H1 (cell line): ENCODE measurements around the gene CCDC121. TPM values are rescaled to one million over a fixed set of nuclear protein-coding genes. Genes with fewer than 3 reads are reported as not detected.

ENCODE experiments used
- CTCF ChIA-PET: fragments of 300-600 bp; sonication (Branson Sonifier 250); formaldehyde crosslinking; loops from one replicate; lab custom pipeline; 2021; ENCODE audit not compliant: partially characterized antibody; lab: Charles Lee
- POLR2A ChIA-PET: fragments of 300-600 bp; sonication (Branson Sonifier 250); formaldehyde crosslinking; loops from one replicate; lab custom pipeline; 2021; ENCODE audit warnings: inconsistent platforms; ENCODE audit not compliant: partially characterized antibody; lab: Charles Lee
- DNase-seq, 2 experiments: peaks; one replicate each; pipeline versions ENCODE4 v3.0.0 to v3.0.0-alpha.2; 2010 to 2022; ENCODE audit warnings: low spot score in 2 of 2, low read depth in 1 of 2, mixed read lengths in 1 of 2
- FAIRE-seq: peaks from 2 replicates; lab custom pipeline; 2011; peaks lifted over from hg19 to GRCh38; lab: Jason Lieb, UNC
- H2AFZ ChIP-seq: 2 replicates; pipeline ENCODE4 v1.8.1; 2012; ENCODE audit warnings: low read length, inconsistent platforms
- H2AK5ac ChIP-seq: 2 replicates; pipeline ENCODE4 v1.6.1; 2013; ENCODE audit warnings: low read depth, low read length
- H2BK120ac ChIP-seq: replicated peaks from 2 replicates; pipeline ENCODE3; 2013; ENCODE audit warnings: low read depth, low read length, inconsistent platforms
- H2BK12ac ChIP-seq: 2 replicates; pipeline ENCODE4 v1.6.1; 2013; ENCODE audit warnings: low read depth, low read length
- H2BK15ac ChIP-seq: 2 replicates; pipeline ENCODE4 v1.6.1; 2013; ENCODE audit warnings: low read length
- H2BK20ac ChIP-seq: 2 replicates; pipeline ENCODE4 v1.6.1; 2013; ENCODE audit warnings: low read length
- H2BK5ac ChIP-seq: 2 replicates; pipeline ENCODE4 v1.6.1; 2013; ENCODE audit warnings: low read depth, low read length
- H3K14ac ChIP-seq: 2 replicates; pipeline ENCODE4 v1.6.1; 2013; ENCODE audit warnings: inconsistent platforms; ENCODE audit not compliant: insufficient read length
- H3K18ac ChIP-seq: 2 replicates; pipeline ENCODE4 v1.6.1; 2013; ENCODE audit warnings: low read length; ENCODE audit errors: extremely low read depth
- H3K23ac ChIP-seq: 2 replicates; pipeline ENCODE4 v1.6.1; 2013; ENCODE audit warnings: inconsistent platforms; ENCODE audit not compliant: insufficient read length
- H3K23me2 ChIP-seq: 2 replicates; pipeline ENCODE4 v1.6.1; 2013; ENCODE audit warnings: low read depth, low read length
- H3K27ac ChIP-seq: 2 replicates; pipeline ENCODE4 v1.6.1; 2011; ENCODE audit warnings: low read depth, low read length, inconsistent platforms
- H3K27me3 ChIP-seq, 4 experiments: replicated peaks in 1 of 4; 1 replicate in 1 of 4; 2 replicates in 3 of 4; pipeline versions ENCODE4 v1.6.1 to v1.8.1; 2011 to 2013; ENCODE audit warnings: low read length in 3 of 4, mild to moderate bottlenecking in 3 of 4, inconsistent platforms in 2 of 4, mixed read lengths in 2 of 4, moderate library complexity in 1 of 4; ENCODE audit not compliant: control insufficient read depth in 3 of 4, insufficient read depth in 3 of 4; ENCODE audit errors: extremely low read depth in 1 of 4
- H3K36me3 ChIP-seq, 4 experiments: 2 replicates each; pipeline versions ENCODE4 v1.6.1 to v1.8.1; 2011 to 2013; ENCODE audit warnings: mild to moderate bottlenecking in 4 of 4, low read length in 3 of 4, moderate library complexity in 2 of 4, control low read depth in 1 of 4, inconsistent platforms in 1 of 4; ENCODE audit not compliant: insufficient read depth in 4 of 4, control insufficient read depth in 2 of 4
- H3K4ac ChIP-seq: replicated peaks from 2 replicates; pipeline ENCODE3; 2013; ENCODE audit warnings: low read length, low read depth, mixed read lengths, inconsistent platforms; ENCODE audit not compliant: insufficient read length
- H3K4me1 ChIP-seq, 4 experiments: replicated peaks in 1 of 4; 1 replicate in 1 of 4; 2 replicates in 3 of 4; pipeline versions ENCODE4 v1.6.1 to v1.8.1; 2011 to 2013; ENCODE audit warnings: low read length in 3 of 4, inconsistent platforms in 2 of 4, mixed read lengths in 1 of 4; ENCODE audit not compliant: insufficient read depth in 4 of 4, control insufficient read depth in 3 of 4
- H3K4me2 ChIP-seq, 2 experiments: 2 replicates each; pipeline versions ENCODE4 v1.6.1 to v1.8.1; 2011 to 2013; ENCODE audit warnings: low read depth in 2 of 2, low read length in 2 of 2, control low read depth in 1 of 2, inconsistent platforms in 1 of 2, mild to moderate bottlenecking in 1 of 2; ENCODE audit not compliant: insufficient read depth in 1 of 2
- H3K4me3 ChIP-seq, 4 experiments: fragments of 200-600, 300-600 bp in 1 of 4; sonication (generic), shearing (Covaris generic), sonication (Bioruptor Twin) in 1 of 4; 2 replicates each; pipeline versions ENCODE4 v1.5.1 to v1.8.1; 2011 to 2016; ENCODE audit warnings: low read length in 4 of 4, low read depth in 3 of 4, control low read depth in 2 of 4, inconsistent platforms in 2 of 4, mild to moderate bottlenecking in 2 of 4, mixed read lengths in 1 of 4, moderate library complexity in 1 of 4; ENCODE audit not compliant: insufficient read depth in 2 of 4; ENCODE audit errors: extremely low read depth in 1 of 4
- H3K56ac ChIP-seq: replicated peaks from 2 replicates; pipeline ENCODE3; 2013; ENCODE audit warnings: low read depth, mild to moderate bottlenecking, mixed read lengths, low read length, inconsistent platforms; ENCODE audit not compliant: insufficient read length
- H3K79me1 ChIP-seq: 2 replicates; pipeline ENCODE4 v1.6.1; 2013; ENCODE audit warnings: low read depth, low read length, control low read depth
- H3K79me2 ChIP-seq, 2 experiments: 2 replicates each; pipeline versions ENCODE4 v1.6.1 to v1.8.1; 2012 to 2013; ENCODE audit warnings: low read length in 2 of 2, mild to moderate bottlenecking in 2 of 2, inconsistent platforms in 1 of 2; ENCODE audit not compliant: insufficient read depth in 2 of 2, control insufficient read depth in 1 of 2
- H3K9ac ChIP-seq, 4 experiments: replicated peaks in 1 of 4; 1 replicate in 1 of 4; 2 replicates in 3 of 4; pipeline versions ENCODE4 v1.6.1 to v1.8.1; 2011 to 2013; ENCODE audit warnings: low read depth in 3 of 4, low read length in 3 of 4, control low read depth in 2 of 4, mild to moderate bottlenecking in 2 of 4, moderate library complexity in 2 of 4, inconsistent platforms in 1 of 4; ENCODE audit errors: extremely low read depth in 1 of 4
- H3K9me3 ChIP-seq, 2 experiments: 2 replicates each; pipeline versions ENCODE4 v1.6.1 to v1.8.1; 2012 to 2013; ENCODE audit warnings: mild to moderate bottlenecking in 2 of 2, moderate library complexity in 2 of 2, control low read depth in 1 of 2, inconsistent platforms in 1 of 2, low read depth in 1 of 2, low read length in 1 of 2, mixed read lengths in 1 of 2; ENCODE audit not compliant: insufficient read depth in 2 of 2
- H4K20me1 ChIP-seq, 2 experiments: replicated peaks in 1 of 2; 2 replicates each; pipeline versions ENCODE3 to v1.8.1; 2011 to 2013; ENCODE audit warnings: inconsistent platforms in 2 of 2, low read length in 2 of 2, mild to moderate bottlenecking in 1 of 2; ENCODE audit not compliant: insufficient read depth in 2 of 2, control insufficient read depth in 1 of 2
- H4K5ac ChIP-seq: 2 replicates; pipeline ENCODE4 v1.6.1; 2013; ENCODE audit warnings: low read length, low read depth, mixed read lengths, inconsistent platforms; ENCODE audit not compliant: insufficient read length
- H4K8ac ChIP-seq: 2 replicates; pipeline ENCODE4 v1.8.0; 2013; ENCODE audit warnings: mild to moderate bottlenecking, moderate library complexity, low read length, inconsistent platforms; ENCODE audit not compliant: insufficient read depth; ENCODE audit errors: extremely low read depth
- H4K91ac ChIP-seq: replicated peaks from 2 replicates; pipeline ENCODE3; 2013; ENCODE audit warnings: low read length, mixed read lengths, inconsistent platforms; ENCODE audit not compliant: insufficient read length
- BCL11A ChIP-seq, 2 experiments: IDR thresholded peaks; one replicate each; pipeline ENCODE4 v1.6.1; 2011; ENCODE audit warnings: low read depth in 2 of 2, low read length in 2 of 2, mild to moderate bottlenecking in 2 of 2
- CTCF ChIP-seq, 3 experiments: IDR thresholded peaks; 1 replicate in 2 of 3; 2 replicates in 1 of 3; pipeline versions ENCODE4 v1.5.1 to v1.6.1; 2011; ENCODE audit warnings: low read length in 3 of 3, mild to moderate bottlenecking in 3 of 3, inconsistent platforms in 2 of 3, low read depth in 1 of 3, moderate library complexity in 1 of 3; ENCODE audit not compliant: insufficient read depth in 1 of 3; ENCODE audit errors: control extremely low read depth in 1 of 3
- GABPA ChIP-seq: IDR thresholded peaks from 2 replicates; pipeline ENCODE4 v1.6.1; 2011; ENCODE audit warnings: mild to moderate bottlenecking, low read length, moderate library complexity, borderline replicate concordance; ENCODE audit not compliant: insufficient read depth
- HDAC6 ChIP-seq: IDR thresholded peaks from one replicate; pipeline ENCODE4 v1.7.1; 2012; ENCODE audit warnings: low read depth, mild to moderate bottlenecking, inconsistent platforms, low read length, moderate library complexity
- MAFK ChIP-seq: IDR thresholded peaks from 2 replicates; pipeline ENCODE4 v1.6.1; 2012; ENCODE audit warnings: low read depth, mild to moderate bottlenecking, improper control_type of control experiment, low read length
- RAD21 ChIP-seq, 2 experiments: IDR thresholded peaks in 1 of 2; conservative IDR thresholded peaks in 1 of 2; 2 replicates each; pipeline ENCODE4 v1.6.1; 2011; ENCODE audit warnings: low read depth in 2 of 2, low read length in 2 of 2, improper control_type of control experiment in 1 of 2, inconsistent platforms in 1 of 2, mild to moderate bottlenecking in 1 of 2, moderate library complexity in 1 of 2
- RBBP5 ChIP-seq: IDR thresholded peaks from 2 replicates; pipeline ENCODE4 v1.7.1; 2012; ENCODE audit warnings: low read depth, mild to moderate bottlenecking, inconsistent platforms, low read length, moderate library complexity, borderline replicate concordance
- SIN3A ChIP-seq, 2 experiments: IDR thresholded peaks in 1 of 2; conservative IDR thresholded peaks in 1 of 2; 2 replicates each; pipeline ENCODE4 v1.6.1; 2011 to 2012; ENCODE audit warnings: low read length in 2 of 2, improper control_type of control experiment in 1 of 2, low read depth in 1 of 2, mild to moderate bottlenecking in 1 of 2
- SRF ChIP-seq: IDR thresholded peaks from 2 replicates; pipeline ENCODE4 v1.6.1; 2011; ENCODE audit warnings: mild to moderate bottlenecking, low read depth, low read length, moderate library complexity
- WGBS, 2 experiments: shearing (Covaris generic) in 1 of 2; methylation state at CpG; one replicate each; pipeline versions ENCODE4 v1.1.6 to v1.1.7; 2013 to 2015; ENCODE audit warnings: low lambda C conversion rate in 2 of 2, mixed read lengths in 2 of 2, inconsistent platforms in 1 of 2, low coverage in 1 of 2, missing lambda C conversion rate in 1 of 2; ENCODE audit not compliant: insufficient replicate concordance in 2 of 2, insufficient coverage in 1 of 2, insufficient read length in 1 of 2; ENCODE audit errors: extremely low coverage in 1 of 2, missing lambda C conversion rate in 1 of 2; 5-methylcytosine and 5-hydroxymethylcytosine counted together
- polyA plus RNA-seq, 7 experiments: library from polyadenylated mRNA; depleted of rRNA in 3 of 7; stranded (reverse) in 5 of 7; unstranded in 2 of 7; fragments of >200 nt in 5 of 7; fragments of 200-250 nt in 2 of 7; gene quantifications; 1 replicate in 5 of 7; 2 replicates in 1 of 7; 4 replicates in 1 of 7; pipeline versions ENCODE4 v1.2.1 to v1.2.3, GENCODE V29; 2011 to 2013; ENCODE audit warnings: missing spikeins in 2 of 7, mixed read lengths in 2 of 7
- total RNA-seq: library from RNA; stranded (reverse); fragmentation: NEBNext Ultra II Directional; extraction: Animal tissue kit (Norgen Biotek cat#: 25700); gene quantifications from 2 replicates; pipeline ENCODE4 v1.2.1, GENCODE V29; 2021

Gene CCDC121
- total and polyA plus RNA-seq, 2 of the 8 experiments (the other 6 are each of a cell fraction or from before 2014, with no cell fraction given): 0.68 to 1.5 TPM

- Histone ChIP-seq H3K14ac (no peak overlapping the region), H2AFZ (peak overlapping the region; percentile 9; the same call in 1 of the 2 replicates), H3K79me1 (0 out of 2 replicates have a peak, but pooled peaks cover 2% of the 10 kb centered on the region), H4K5ac (no peak overlapping the region), H2BK15ac (no peak overlapping the region), H3K4me3 (peak overlapping the region; percentile 68 to 92 (median 82)), H3K23ac (no peak overlapping the region), H4K91ac (no peak overlapping the region), H4K20me1 (peaks cover 3% of the 10 kb centered on the region in 2 experiments), H3K23me2 (peaks cover 5% of the 10 kb centered on the region; the same call in 1 of the 2 replicates), H3K4me1 (no peaks in the 10 kb centered on the region; a peak in 2 of 7 replicates), H3K9ac (peak overlapping the region; percentile 40 to 85 (median 62); a peak in 6 of 7 replicates), H2AK5ac (no peak overlapping the region), H2BK5ac (no peak overlapping the region), H4K8ac (no peak overlapping the region), H2BK12ac (no peak overlapping the region), H3K79me2 (peaks cover 22 to 55% of the 10 kb centered on the region in 2 experiments), H2BK20ac (no peak overlapping the region), H2BK120ac (no peak overlapping the region), H3K9me3 (0 out of 4 replicates have a peak, but pooled peaks cover 3 to 11% of the 10 kb centered on the region in 2 experiments), H3K36me3 (no peaks in the 10 kb centered on the region), H3K18ac (no peak overlapping the region), H3K4me2 (peak overlapping the region; percentile 85 to 88), H3K56ac (no peak overlapping the region), H3K27me3 (peaks cover 0 to 3% (median 0%) of the 10 kb centered on the region in 4 experiments; a peak in 4 of 7 replicates), H3K4ac (no peak overlapping the region), H3K27ac (peak overlapping the region; percentile 13; the same call in 1 of the 2 replicates)
- POLR2A ChIA-PET: interaction anchor here (0.7 to 2.2 kb wide), 3 partner anchors 12 to 203 kb away, joined by 3 to 12 read pairs (median 5); partner anchors contain the start of genes CCDC121, GPN1 and ZNF513
- FAIRE-seq: no peak
- DNase-seq: no peak
- 47% methylated on average over 12 of the region's 12 CpGs; no CpG with 5 or more reads in 1 of the 2 experiments for WGBS, 2 experiments
- CTCF ChIA-PET: no interaction called here
- TF ChIP-seq SRF (no peak), RBBP5 (no peak), MAFK (no peak), SIN3A (conservative IDR thresholded peaks at IDR 0.05 in 1 of 2, IDR thresholded peaks at IDR 0.05 in 1 of 2; ENCODE audit: low read depth in 1 of 2, low read length in 2 of 2) (no peak), CTCF (IDR thresholded peaks at IDR 0.05; ENCODE audit: control extremely low read depth in 1 of 3, insufficient read depth in 1 of 3, low read depth in 1 of 3, low read length in 3 of 3) (no peak), GABPA (no peak), BCL11A (IDR thresholded peaks at IDR 0.05; ENCODE audit: low read depth in 2 of 2, low read length in 2 of 2) (no peak), RAD21 (IDR thresholded peaks at IDR 0.05 in 1 of 2, conservative IDR thresholded peaks at IDR 0.05 in 1 of 2; ENCODE audit: low read depth in 2 of 2, low read length in 2 of 2) (no peak), HDAC6 (no peak)
Observed at GRCh38 chr2:27583390-27583915, 45.4 kb downstream of the CCDC121 start.
